ENCODE measurements around the gene SLC25A24. TPM values are rescaled to one million over a fixed set of nuclear protein-coding genes. Genes with fewer than 3 reads are reported as not detected.

Gene SLC25A24
- total RNA-seq, 1 experiment from 2014 or later: 35.4 TPM

GRCh38 chr1:108096089-108096488, 104.1 kb downstream of the SLC25A24 start:
- Histone ChIP-seq H3K9me3 (ENCODE audit: low read depth, low read length, poor library complexity, severe bottlenecking) (no peaks in the 10 kb centered on the region), H3K4me3 (ENCODE audit: low read depth, low read length, poor library complexity, severe bottlenecking) (no peak overlapping the region), H3K4me1 (ENCODE audit: insufficient read depth, low read length, poor library complexity, severe bottlenecking) (no peaks in the 10 kb centered on the region), H3K36me3 (ENCODE audit: insufficient read depth, low read length, poor library complexity, severe bottlenecking) (no peaks in the 10 kb centered on the region), H3K27ac (ENCODE audit: low read depth, low read length, poor library complexity, severe bottlenecking) (no peak overlapping the region), H3K27me3 (replicated peaks; ENCODE audit: insufficient read depth, low read depth, low read length, poor library complexity) (peaks cover 3% of the 10 kb centered on the region)
- TF ChIP-seq, protein P1, sequence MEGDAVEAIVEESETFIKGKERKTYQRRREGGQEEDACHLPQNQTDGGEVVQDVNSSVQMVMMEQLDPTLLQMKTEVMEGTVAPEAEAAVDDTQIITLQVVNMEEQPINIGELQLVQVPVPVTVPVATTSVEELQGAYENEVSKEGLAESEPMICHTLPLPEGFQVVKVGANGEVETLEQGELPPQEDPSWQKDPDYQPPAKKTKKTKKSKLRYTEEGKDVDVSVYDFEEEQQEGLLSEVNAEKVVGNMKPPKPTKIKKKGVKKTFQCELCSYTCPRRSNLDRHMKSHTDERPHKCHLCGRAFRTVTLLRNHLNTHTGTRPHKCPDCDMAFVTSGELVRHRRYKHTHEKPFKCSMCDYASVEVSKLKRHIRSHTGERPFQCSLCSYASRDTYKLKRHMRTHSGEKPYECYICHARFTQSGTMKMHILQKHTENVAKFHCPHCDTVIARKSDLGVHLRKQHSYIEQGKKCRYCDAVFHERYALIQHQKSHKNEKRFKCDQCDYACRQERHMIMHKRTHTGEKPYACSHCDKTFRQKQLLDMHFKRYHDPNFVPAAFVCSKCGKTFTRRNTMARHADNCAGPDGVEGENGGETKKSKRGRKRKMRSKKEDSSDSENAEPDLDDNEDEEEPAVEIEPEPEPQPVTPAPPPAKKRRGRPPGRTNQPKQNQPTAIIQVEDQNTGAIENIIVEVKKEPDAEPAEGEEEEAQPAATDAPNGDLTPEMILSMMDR (conservative IDR thresholded peaks at IDR 0.05; ENCODE audit: low read depth, low read length): no peak
- no peak for TF ChIP-seq EZH2 (IDR thresholded peaks at IDR 0.05; ENCODE audit: borderline replicate concordance, low read depth, low read length, poor library complexity, severe bottlenecking)
- BruUV-seq (replicated peaks): no TSS peak
- no peak for DNase-seq (ENCODE audit: low spot score)
- ChIA-PET CTCF (no interaction called here), POLR2A (ENCODE audit: low non-redundant PET) (no interaction called here)
- intact Hi-C loops (cut with micrococcal nuclease; ENCODE audit: unreplicated experiment): no loop called here

DNA sequence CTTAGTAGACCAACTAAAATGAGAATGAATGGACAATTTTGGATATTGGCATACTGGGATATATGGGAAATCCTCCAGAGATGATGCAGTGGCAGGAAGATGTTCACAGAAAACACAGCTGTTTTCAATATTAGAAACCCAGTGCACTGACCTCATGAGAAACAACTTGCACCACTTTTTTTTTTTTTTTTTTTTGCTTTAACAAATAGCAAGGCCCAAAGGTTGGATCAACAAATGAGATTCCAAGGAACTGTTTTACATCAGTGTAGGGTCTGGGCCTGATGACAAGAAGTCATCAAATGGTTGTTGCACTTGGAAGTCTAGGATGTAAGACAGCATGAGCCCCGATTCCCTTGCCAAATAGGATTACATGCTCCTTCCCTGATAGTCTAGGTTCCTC, 110.7 kb downstream of the SLC25A24 start:
- no peaks in the 10 kb centered on the region for H3K27me3 ChIP-seq (replicated peaks; ENCODE audit: insufficient read depth, low read depth, low read length, poor library complexity)
- H3K4me1 ChIP-seq (ENCODE audit: insufficient read depth, low read length, poor library complexity, severe bottlenecking): no peaks in the 10 kb centered on the region
- H3K27ac ChIP-seq (ENCODE audit: low read depth, low read length, poor library complexity, severe bottlenecking): no peak overlapping the region
- no peak for DNase-seq (ENCODE audit: low spot score)
- intact Hi-C loops (cut with micrococcal nuclease; ENCODE audit: unreplicated experiment): no loop called here
- TF ChIP-seq EZH2 (IDR thresholded peaks at IDR 0.05; ENCODE audit: borderline replicate concordance, low read depth, low read length, poor library complexity, severe bottlenecking): no peak
- TF ChIP-seq, protein P1 (conservative IDR thresholded peaks at IDR 0.05; ENCODE audit: low read depth, low read length): no peak
- POLR2A ChIA-PET (ENCODE audit: low non-redundant PET): no interaction called here
- H3K4me3 ChIP-seq (ENCODE audit: low read depth, low read length, poor library complexity, severe bottlenecking): no peak overlapping the region
- no peaks in the 10 kb centered on the region for H3K36me3 ChIP-seq (ENCODE audit: insufficient read depth, low read length, poor library complexity, severe bottlenecking)
- H3K9me3 ChIP-seq (ENCODE audit: low read depth, low read length, poor library complexity, severe bottlenecking): no peaks in the 10 kb centered on the region
- no TSS peak for BruUV-seq (replicated peaks)
- CTCF ChIA-PET: no interaction called here

DNA sequence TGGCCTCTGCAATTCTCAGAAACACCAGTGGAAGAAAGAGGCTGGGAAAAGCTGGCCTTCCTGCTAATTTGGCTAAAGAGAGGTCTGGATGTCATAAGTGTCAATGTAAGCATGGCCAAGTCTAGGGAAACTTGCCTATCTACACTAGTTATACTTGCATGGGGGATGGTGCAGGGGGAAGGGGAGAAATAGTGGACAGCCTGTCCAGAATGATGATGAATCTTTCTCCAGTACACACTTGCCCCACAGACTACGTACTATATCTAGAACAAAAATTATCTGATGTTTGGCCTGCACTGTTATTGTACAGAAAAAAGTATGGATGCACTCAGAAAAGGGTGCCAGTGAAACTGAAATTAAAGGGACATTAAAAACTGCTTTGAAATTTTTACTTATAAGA, 114.5 kb downstream of the SLC25A24 start:
- ChIA-PET POLR2A (ENCODE audit: low non-redundant PET) (no interaction called here), CTCF (no interaction called here)
- no peak for DNase-seq (ENCODE audit: low spot score)
- BruUV-seq (replicated peaks): no TSS peak
- no peaks in the 10 kb centered on the region for H3K4me1 ChIP-seq (ENCODE audit: insufficient read depth, low read length, poor library complexity, severe bottlenecking)
- no peaks in the 10 kb centered on the region for H3K36me3 ChIP-seq (ENCODE audit: insufficient read depth, low read length, poor library complexity, severe bottlenecking)
- no peaks in the 10 kb centered on the region for H3K9me3 ChIP-seq (ENCODE audit: low read depth, low read length, poor library complexity, severe bottlenecking)
- no peak for TF ChIP-seq EZH2 (IDR thresholded peaks at IDR 0.05; ENCODE audit: borderline replicate concordance, low read depth, low read length, poor library complexity, severe bottlenecking)
- TF ChIP-seq, protein P1 (conservative IDR thresholded peaks at IDR 0.05; ENCODE audit: low read depth, low read length): no peak
- H3K27me3 ChIP-seq (replicated peaks; ENCODE audit: insufficient read depth, low read depth, low read length, poor library complexity): no peaks in the 10 kb centered on the region
- intact Hi-C loops (cut with micrococcal nuclease; ENCODE audit: unreplicated experiment): no loop called here
- no peak overlapping the region for H3K4me3 ChIP-seq (ENCODE audit: low read depth, low read length, poor library complexity, severe bottlenecking)
- no peak overlapping the region for H3K27ac ChIP-seq (ENCODE audit: low read depth, low read length, poor library complexity, severe bottlenecking)
